Measurements from ENCODE around the gene EDDM3A. TPM values are rescaled to one million over a fixed set of nuclear protein-coding genes. Genes with fewer than 3 reads are reported as not detected.

The EDDM3A gene
- total RNA-seq, 1 donor from 2014 or later, result not detected

- DNase-seq (ENCODE audit: low spot score), result no peak
Observed at GRCh38 chr14:20782280-20782890, 36.7 kb downstream of the EDDM3A start.

GRCh38 chr14:20787025-20787424, 41.3 kb downstream of the EDDM3A start:
- DNase-seq (ENCODE audit: low spot score), result no peak

- DNase-seq (ENCODE audit: low spot score), result no peak
Observed at GRCh38 chr14:20789230-20789813, 43.6 kb downstream of the EDDM3A start.

- no peak for DNase-seq (ENCODE audit: low spot score)
Observed at GRCh38 chr14:20790464-20791116, 44.9 kb downstream of the EDDM3A start.

GRCh38 chr14:20791187-20791586, 45.5 kb downstream of the EDDM3A start:
- no peak for DNase-seq (ENCODE audit: low spot score)

GRCh38 chr14:20791597-20791996, 45.9 kb downstream of the EDDM3A start:
- no peak for DNase-seq (ENCODE audit: low spot score)

- no peak for DNase-seq (ENCODE audit: low spot score)
Observed at GRCh38 chr14:20792556-20792955, 46.9 kb downstream of the EDDM3A start.

- no peak for DNase-seq (ENCODE audit: low spot score)
Observed at GRCh38 chr14:20794644-20795369, 49.1 kb downstream of the EDDM3A start.

- no peak for DNase-seq (ENCODE audit: low spot score)
Observed at GRCh38 chr14:20797164-20797563, 51.5 kb downstream of the EDDM3A start.

Other genes starting within 250 kb of the EDDM3A start
- not detected for gene RNASE10, start 240.3 kb upstream of the EDDM3A start, total RNA-seq
- gene RNASE9, start 184.8 kb upstream of the EDDM3A start, total RNA-seq, result not detected
- not detected for gene RNASE11, start 157.9 kb upstream of the EDDM3A start, total RNA-seq
- not detected for gene RNASE12, start 154.5 kb upstream of the EDDM3A start, total RNA-seq
- gene OR6S1, start 104.2 kb upstream of the EDDM3A start, total RNA-seq, result not detected
- gene RNASE4, start 61.3 kb upstream of the EDDM3A start, total RNA-seq, result 67.0 TPM
- gene ANG, start 57.1 kb upstream of the EDDM3A start, total RNA-seq, result 38.9 TPM
- gene EDDM3B, start 22.5 kb downstream of the EDDM3A start, total RNA-seq, result not detected
- gene RNASE6, start 35.4 kb downstream of the EDDM3A start, total RNA-seq, result 19.3 TPM
- 641 TPM for gene RNASE1, start 57.0 kb downstream of the EDDM3A start, total RNA-seq
- gene RNASE3, start 145.5 kb downstream of the EDDM3A start, total RNA-seq, result 0.80 TPM
- gene RNASE2, start 209.6 kb downstream of the EDDM3A start, total RNA-seq, result 8.7 TPM
- 31.6 TPM for gene METTL17, start 244.1 kb downstream of the EDDM3A start, total RNA-seq

All from mesenteric fat pad (tissue), 1 donor.